CD4-positive, alpha-beta T cell treated with Interleukin-21 for 1 hour (primary cell): ENCODE measurements around the gene E2F1.

Experiments
- DNase-seq: peaks from one replicate; pipeline ENCODE4 v3.0.0-alpha.2; 2020

Gene E2F1, protein sequence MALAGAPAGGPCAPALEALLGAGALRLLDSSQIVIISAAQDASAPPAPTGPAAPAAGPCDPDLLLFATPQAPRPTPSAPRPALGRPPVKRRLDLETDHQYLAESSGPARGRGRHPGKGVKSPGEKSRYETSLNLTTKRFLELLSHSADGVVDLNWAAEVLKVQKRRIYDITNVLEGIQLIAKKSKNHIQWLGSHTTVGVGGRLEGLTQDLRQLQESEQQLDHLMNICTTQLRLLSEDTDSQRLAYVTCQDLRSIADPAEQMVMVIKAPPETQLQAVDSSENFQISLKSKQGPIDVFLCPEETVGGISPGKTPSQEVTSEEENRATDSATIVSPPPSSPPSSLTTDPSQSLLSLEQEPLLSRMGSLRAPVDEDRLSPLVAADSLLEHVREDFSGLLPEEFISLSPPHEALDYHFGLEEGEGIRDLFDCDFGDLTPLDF

DNA sequence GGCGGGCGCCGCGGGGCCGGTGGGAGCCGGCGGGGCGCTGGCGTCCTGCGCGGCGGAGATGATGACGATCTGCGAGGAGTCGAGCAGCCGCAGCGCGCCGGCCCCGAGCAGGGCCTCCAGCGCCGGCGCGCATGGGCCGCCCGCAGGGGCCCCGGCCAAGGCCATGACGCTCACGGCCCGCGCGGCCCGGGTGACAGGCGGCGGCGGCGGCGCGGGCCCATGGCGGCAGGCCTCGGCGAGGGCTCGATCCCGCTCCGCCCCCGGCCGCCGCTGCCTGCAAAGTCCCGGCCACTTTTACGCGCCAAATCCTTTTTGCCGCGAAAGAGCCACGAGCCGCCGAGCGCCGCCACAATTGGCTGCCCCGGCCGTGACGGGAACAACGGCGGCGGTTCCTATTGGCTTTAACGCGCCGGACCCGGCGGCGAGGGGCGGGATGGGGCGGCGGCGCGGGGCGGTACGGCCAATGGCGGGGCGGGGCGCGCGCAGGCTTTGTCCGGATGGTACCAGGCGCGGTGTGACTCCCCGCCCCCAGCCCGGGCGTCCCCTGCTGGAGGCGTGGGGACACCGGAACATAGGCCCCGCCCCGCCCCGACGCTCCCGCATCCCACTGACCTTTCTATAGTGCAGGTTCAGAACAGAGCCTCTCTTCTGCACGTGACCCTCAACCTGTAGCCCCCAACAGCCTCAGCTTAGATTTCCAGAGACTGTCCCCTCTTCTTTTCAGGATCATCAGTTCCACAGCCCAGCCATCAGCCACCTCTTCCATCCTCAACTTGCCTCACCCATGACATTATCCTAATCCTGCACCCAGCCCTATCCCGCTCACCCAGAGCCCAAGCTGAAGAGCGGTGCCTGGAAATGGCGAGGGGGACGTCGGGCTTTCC lies at the start of gene E2F1:
Gene E2F1, minus strand, starts transcription at position 286 of the 884 bp plus-strand sequence. Its CDS starts 121 bp downstream, at position 165.
- peak; percentile 95 for DNase-seq

DNA sequence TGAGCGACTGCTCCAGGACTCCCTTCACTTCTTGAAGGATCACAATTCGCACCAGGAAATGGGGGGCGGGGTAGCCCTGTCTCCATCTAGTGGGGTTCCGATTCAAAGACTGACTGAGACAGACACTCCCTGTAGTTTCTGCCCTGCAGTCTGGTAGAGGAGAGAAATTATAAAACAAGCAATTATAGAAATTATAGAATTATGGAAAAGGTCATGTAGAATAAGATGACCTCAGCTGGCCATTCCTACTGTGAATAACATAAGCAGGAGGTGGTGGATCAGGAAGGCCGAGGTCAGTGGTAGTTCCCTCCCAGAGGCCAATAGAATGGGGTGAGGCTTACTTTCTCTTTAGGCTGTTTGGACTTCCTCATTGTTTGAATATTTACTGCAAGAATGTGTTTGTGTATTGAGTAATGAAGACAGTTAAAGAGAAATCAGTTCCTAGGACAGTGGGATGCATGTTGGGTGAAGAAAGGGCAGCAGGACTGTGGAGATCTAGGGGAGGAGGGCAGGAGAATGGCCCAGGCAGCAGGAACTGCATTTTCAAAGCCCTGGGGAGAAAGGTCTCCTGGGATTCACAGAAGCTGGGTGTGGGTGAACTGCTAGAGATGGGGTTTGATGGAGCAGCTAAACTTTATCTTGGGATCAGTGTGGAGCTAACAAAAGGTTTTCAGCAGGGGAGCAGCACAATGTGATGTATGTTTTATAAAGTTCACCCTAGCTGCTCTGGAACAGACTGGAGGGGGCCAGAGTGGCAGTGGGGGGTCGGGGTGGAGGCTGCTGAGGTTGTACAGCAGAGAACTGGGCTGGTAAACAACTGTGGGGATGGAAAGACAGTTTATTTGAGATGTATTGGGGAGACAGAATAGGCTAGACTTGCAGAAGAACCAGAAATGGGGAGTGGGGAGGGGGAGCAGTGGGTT lies 47.7 kb upstream of the E2F1 start:
- no peak for DNase-seq

- peak; percentile 92 for DNase-seq
Observed at GRCh38 chr20:33732166-33732970, 46.2 kb upstream of the E2F1 start.

DNA sequence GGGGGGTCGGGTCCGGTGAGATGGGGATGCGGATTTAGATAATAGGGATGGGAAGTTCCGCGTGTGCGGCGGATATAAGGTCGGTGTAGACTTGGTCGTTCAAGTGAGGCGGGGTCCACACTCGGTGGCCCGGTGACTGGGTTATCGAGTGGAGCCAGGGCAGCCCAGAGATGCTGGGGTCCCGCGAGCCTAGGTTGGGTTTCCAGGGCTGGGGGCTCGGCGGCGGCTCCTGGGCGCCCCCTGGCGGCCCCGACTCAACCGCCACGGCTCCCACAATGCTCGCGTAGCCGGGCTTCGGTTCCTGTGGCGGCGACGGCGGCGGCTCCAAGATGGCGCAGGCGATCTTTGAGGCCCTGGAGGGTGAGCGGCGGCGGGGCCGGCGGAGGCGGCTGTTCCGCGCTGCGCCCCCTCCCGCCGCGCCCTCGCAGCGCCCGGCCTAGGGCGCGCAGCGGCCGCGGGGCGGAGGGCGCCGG lies 45.5 kb upstream of the E2F1 start, which contains the start of gene ZNF341:
Gene ZNF341, plus strand, starts transcription at position 304 of the 473 bp plus-strand sequence. Its CDS starts 26 bp downstream, at position 330.
- peak; percentile 93 for DNase-seq

DNA sequence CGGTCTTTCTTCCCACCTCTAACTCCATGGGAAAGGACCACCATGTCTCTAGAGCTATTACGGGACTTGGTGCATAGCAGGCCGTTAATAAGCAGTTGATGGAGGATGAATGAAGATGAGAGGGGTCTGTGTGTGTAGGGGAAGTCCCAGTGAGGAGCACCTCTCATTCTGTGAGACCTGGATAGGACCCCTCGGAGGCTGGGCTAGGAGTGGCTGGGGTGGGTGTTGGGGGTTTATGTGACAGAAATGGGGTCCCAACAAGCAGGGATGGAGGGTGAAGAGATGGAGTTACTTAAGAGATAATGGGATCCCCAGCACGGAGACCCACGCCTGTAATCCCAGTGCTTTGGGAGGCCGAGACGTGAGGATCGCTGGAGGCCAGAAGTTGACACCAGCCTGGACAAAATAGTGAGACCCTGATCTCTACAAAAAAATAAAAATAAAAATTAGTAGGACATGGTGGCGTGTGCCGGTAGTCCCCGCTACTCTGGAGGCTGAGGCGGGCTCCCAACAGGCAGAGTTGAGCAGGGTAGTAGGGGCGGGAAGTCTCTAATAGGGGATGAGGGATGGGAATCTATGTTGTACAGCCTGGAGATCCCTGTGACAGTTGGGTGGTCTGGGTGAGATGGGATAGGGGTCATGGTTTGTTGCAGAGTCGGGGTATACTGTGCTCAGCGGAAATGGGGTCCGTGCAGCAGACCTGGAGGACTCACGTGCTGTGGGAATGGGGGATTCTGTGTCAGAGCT lies 44.9 kb upstream of the E2F1 start:
- no peak for DNase-seq

DNA sequence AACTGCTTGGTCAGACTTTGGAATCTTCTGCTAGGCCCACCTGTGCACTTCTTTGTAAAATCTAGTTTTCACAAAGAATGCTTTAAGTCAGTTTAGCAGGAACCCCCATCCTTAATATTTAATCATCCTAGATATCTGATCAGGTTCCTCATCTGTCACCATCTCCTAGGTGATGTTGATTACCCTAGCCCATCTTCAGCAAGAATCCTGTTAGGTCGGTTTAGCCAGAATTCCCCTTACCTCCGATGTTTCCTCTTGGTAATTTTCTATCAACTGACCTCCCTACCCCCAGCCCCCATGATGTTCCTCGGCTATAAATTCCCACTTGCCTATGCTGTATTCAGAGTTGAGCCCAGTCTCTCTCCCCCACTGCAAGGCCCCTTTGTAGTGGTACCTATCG lies 42.9 kb upstream of the E2F1 start:
- no peak for DNase-seq

GRCh38 chr20:33728463-33728862 lies 42.3 kb upstream of the E2F1 start:
- DNase-seq: no peak

DNA sequence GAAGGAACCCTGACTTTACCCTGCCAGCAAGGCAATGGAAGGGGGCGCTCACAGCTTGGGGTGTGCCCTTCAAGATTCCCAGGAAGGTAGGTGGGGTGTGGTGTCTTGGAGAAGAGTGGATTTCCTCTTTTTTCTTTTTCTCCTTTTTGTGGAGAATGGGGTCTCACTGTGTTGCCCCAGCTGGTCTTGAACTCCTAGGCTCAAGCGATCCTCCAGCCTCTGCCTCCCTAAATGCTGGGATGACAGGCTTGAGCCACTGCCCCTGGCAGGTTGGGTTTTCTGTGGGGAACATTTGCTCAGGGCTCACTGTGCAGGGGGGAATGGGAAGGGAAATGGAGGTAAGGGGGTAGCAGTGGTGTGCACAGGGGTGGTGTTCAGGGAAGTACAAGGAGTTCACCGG lies 41.6 kb upstream of the E2F1 start:
- DNase-seq: no peak

- DNase-seq: no peak
Observed at GRCh38 chr20:33727115-33727479, 40.9 kb upstream of the E2F1 start.

DNA sequence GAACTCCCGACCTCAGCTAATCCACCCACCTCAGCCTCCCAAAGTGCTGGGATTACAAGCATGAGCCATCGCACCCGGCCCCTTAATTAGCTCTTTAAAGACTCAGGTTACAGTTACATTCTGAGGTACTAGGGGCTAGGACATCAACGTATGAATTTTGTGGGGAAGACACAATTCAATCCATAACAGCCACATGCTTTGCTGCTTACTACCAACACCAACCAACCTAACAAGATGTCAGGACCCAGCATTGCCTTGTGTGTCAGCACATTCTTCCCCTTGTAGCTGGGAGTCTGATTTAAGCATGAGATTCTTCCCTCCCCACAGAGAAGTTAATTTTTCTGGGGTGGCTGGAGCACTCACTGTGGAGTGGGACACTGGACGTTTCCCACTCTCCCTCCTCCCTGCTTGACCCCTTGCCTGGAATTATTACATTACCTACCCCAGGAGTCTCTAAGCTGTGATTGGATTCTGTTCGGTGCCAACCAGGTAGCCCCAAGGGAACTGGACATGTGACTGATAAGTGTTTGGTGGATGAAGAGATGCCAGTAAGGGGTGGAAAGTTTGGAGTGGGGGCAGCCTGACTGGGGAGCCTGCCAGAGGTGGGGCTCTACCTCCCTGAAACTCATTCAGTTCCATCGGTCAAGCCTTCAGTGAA lies 39.6 kb upstream of the E2F1 start:
- no peak for DNase-seq

DNA sequence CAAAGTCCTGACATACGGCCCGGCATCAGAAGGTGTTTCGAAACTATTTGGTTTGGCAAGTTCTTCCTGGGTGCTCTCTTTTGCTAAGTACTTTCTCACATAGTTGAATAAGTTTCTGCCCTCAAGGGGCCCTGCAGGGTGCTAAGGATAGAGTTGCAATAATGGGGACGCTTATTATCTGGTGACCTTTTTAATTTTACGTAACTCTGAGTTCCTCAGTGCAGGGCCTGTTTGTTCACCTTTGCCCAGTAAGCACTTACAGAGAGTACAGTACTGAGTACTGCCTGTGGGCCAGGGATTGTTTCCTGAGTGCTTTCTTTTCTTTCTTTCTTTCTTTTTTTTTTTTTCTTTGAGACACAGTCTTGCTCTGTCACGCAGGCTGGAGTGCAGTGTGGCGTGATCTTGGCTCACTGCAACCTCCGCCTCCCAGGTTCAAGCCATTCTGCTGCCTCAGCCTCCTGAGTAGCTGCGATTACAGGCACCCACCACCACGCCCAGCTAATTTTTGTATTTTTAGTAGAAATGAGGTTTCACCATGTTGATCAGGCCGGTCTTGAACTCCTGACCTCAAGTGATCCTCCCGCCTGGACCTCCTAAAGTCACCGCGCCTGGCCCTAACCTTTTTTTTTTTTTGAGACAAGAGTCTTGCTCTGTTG lies 38.4 kb upstream of the E2F1 start:
- DNase-seq: peak; percentile 1

DNA sequence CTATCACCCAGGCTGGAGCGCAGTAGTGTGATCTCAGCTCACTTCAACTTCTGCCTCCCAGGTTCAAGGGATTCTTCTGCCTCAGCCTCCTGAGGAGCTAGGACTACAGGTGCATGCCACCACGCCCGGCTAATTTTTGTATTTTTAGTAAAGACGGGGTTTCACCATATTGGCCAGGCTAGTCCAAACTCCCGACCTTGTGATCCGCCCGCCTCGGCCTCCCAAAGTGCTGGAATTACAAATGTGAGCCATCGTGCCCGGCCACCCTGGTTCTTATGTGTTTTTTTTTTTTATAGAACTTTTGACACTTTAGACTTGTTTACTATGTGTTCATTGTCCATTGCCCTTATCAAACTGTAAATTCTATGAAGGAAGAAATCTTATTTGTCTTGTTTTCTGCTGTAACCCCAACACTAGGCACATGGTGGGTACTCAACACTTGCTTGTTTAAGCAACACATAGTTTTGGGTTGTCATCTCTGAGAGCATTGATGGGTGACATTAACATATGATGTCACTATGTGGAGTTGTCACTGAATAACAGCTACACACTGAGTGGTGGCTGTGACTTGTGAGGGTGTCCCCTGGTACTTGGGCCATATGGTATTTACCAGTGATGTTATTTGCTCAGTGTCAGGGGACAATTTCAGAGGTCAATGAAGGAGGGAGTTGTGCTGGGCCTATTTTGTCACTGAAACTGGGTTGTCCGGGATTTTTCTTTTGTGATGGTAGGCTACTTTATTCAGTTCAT lies 35.4 kb upstream of the E2F1 start:
- DNase-seq: no peak

DNA sequence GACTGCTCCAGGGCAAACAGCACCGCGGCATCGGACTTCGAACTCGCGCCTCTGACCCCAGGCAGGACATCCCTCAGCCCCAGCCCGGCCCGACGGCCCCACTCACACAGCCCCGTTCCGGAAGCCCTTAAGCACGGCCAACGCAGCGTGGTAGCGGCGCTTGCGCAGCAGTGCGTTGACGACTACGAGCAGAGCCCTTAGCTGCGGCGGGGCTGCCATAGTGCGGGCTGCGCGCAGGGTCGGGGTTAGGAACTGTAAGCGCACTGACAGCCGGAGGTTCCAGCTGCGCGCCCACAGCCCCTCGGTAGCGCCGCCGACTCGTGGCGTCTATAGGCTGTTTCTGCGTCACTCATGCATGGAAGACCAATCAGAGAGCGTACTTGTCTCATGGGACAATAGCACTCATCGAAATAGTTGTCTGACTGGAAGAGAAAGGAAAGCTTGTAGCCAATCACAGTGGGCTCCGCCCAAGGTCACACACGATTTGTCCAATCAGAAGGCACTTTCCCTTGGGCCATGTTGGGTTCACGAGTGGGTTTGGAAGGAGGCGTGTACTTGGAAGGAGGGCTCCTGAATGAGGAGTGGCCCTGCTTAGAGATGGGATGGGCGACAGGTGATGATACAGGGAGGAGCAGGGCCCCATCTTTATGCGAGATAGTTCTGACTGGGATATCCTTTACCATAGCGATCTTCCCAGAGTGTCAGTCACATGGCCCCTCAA lies 34.0 kb upstream of the E2F1 start, which contains the start of gene PXMP4:
Gene PXMP4, minus strand, starts transcription at position 322 of the 721 bp plus-strand sequence. Its CDS starts 103 bp downstream, at position 219.
- peak; percentile 97 for DNase-seq

DNA sequence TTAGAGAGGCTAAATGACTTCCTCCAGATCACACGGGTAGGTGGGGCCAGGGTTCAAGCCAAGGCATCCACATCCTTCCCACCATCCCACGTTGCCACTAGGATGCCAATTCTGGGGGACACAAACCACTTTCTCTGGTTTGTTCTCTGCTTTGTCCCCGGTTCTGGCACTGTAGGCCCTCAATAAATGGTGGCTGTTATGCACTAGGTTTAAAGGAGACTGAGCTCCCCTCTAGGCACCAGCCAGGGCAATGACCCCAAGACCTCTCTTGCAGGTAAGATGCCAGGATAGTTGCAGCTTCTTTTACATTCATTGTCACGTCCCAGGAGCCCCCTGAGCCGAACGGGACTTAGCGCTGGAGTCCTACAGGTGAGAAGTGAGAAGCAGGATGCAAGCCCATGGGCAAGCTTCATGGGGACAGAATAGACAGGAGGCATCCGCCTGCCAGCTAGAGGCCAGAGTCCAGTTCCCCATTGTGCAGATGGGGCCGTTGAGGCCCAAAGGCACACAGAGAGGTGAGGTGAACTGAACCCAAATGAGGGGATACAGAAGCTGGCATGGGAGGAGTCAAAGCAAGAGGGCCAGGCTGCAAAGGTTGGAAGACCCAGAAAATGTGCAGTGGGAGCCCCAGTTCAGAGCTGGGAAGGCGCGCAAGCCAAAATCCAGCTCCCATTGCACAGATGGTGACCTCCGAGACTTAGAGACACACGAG lies 33.2 kb upstream of the E2F1 start:
- DNase-seq: no peak

DNA sequence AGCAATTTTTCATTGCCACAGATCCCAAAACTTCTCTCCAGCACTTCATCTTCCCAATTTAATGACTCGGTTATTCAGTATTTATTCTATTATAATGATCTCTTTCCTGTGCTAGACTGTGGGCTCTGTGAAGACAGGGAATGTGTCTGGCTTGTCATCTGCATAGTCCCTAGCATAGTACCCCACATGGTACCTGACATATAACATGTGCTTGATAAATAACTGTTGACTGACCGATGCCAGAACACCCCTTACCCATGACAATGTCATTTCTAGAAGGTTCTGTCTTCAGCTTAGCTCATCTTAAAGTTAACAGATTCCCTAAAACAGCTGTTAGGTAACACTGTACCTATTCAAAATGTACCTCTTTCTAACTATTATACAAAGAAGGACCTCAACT lies 30.3 kb upstream of the E2F1 start:
- no peak for DNase-seq

- no peak for DNase-seq
Observed at GRCh38 chr20:33713865-33714367, 27.7 kb upstream of the E2F1 start.

DNA sequence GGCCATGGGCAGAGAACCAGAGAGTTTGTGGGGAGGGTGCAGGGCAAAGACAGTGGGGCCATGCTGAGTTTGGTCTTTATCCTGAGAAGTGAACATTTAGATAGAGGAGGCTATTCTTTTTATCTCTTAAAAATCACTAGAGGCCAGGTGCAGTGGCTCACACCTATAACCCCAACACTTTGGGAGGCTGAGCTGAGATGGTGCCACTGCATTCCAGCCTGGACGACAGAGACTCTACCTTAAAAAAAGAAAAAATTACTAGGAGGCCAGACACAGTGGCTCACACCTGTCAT lies 25.2 kb upstream of the E2F1 start:
- no peak for DNase-seq
